Esophagus squamous epithelium (tissue), 5 donors: Measurements from ENCODE around the gene SLAIN1. TPM values are rescaled to one million over a fixed set of nuclear protein-coding genes. Genes with fewer than 3 reads are reported as not detected.

Experiments used
- DNase-seq: peaks from one replicate; lab custom pipeline; 2025; lab: John Stamatoyannopoulos, UW
- H3K27ac ChIP-seq, 4 donors: fragments of 200-600 bp; sonication (generic); one replicate each; pipeline ENCODE4 v1.5.1; 2016 to 2019; ENCODE audit warnings: mild to moderate bottlenecking in 1 of 4
- H3K27me3 ChIP-seq, 4 donors: fragments of 200-600 bp; sonication (generic); 1 replicate in 3 of 4; 2 replicates in 1 of 4; pipeline versions ENCODE4 v1.5.1 to v1.6.0; 2017 to 2021; ENCODE audit warnings: antibody characterized with exemption in 1 of 4
- H3K36me3 ChIP-seq, 3 donors: fragments of 200-600 bp; sonication (generic); one replicate each; pipeline ENCODE4 v1.5.1; 2016 to 2019
- H3K4me1 ChIP-seq, 3 donors: fragments of 200-600 bp; sonication (generic); one replicate each; pipeline ENCODE4 v1.5.1; 2017 to 2019
- H3K4me3 ChIP-seq, 4 donors: fragments of 200-600 bp; sonication (generic); 1 replicate in 3 of 4; 2 replicates in 1 of 4; pipeline ENCODE4 v1.5.1; 2016 to 2019; ENCODE audit warnings: mild to moderate bottlenecking in 2 of 4, moderate library complexity in 1 of 4
- H3K9me3 ChIP-seq, 3 donors: fragments of 200-600 bp; sonication (generic); one replicate each; pipeline ENCODE4 v1.5.1; 2016 to 2019
- CTCF ChIP-seq, 6 experiments: fragments of 450-650 bp in 4 of 6; fragments of 200-600 bp in 2 of 6; sonication (generic) in 2 of 6; IDR thresholded peaks; one replicate each; pipeline ENCODE4 v1.5.1; 2016 to 2019; ENCODE audit warnings: antibody characterized with exemption in 6 of 6, mild to moderate bottlenecking in 4 of 6, moderate library complexity in 4 of 6
- POLR2A ChIP-seq, 4 donors: fragments of 450-650 bp; IDR thresholded peaks; one replicate each; pipeline ENCODE4 v1.6.1; 2017; ENCODE audit warnings: antibody characterized with exemption in 4 of 4, mild to moderate bottlenecking in 4 of 4, moderate library complexity in 3 of 4
- WGBS, 2 donors: methylation state at CpG; one replicate each; pipeline ENCODE4 v1.1.5; 2018; 5-methylcytosine and 5-hydroxymethylcytosine counted together
- intact Hi-C: fragments of 100-400 bp; cut with DNase I; formaldehyde crosslinking; loops from one replicate; pipeline ENCODE4 v1.15.0; 2022
- total RNA-seq, 4 donors: library from RNA; depleted of rRNA; stranded (reverse); fragments of >200 nt; gene quantifications; one replicate each; pipeline ENCODE4 v1.1.0, GENCODE V29; 2016
- donor health status: DM: yes; HTN: yes; CAD: no.

Gene SLAIN1
- total RNA-seq, 4 donors from 2014 or later: 0.57 to 4.6 (median 3.1) TPM

- TF ChIP-seq POLR2A (IDR thresholded peaks at IDR 0.05) (no peak), CTCF (IDR thresholded peaks at IDR 0.05) (no peak)
- H3K9me3 ChIP-seq: no peaks in the 10 kb centered on the region
- no peaks in the 10 kb centered on the region for H3K4me1 ChIP-seq
- WGBS, 2 donors: 90 to 96% methylated on average over 1 of the region's 1 CpG
- no peak overlapping the region for H3K27ac ChIP-seq
- peaks cover 0 to 9% (median 0%) of the 10 kb centered on the region in 3 donors for H3K36me3 ChIP-seq
- intact Hi-C loops: no loop called here
- DNase-seq: no peak
- H3K4me3 ChIP-seq: no peak overlapping the region
- H3K27me3 ChIP-seq: no peaks in the 10 kb centered on the region
These were observed 44.1 kb downstream of the SLAIN1 start for GRCh38 chr13:77741597-77741972.

GRCh38 chr13:77742801-77743200 is 45.3 kb downstream of the SLAIN1 start:
- Histone ChIP-seq H3K27ac (no peak overlapping the region), H3K9me3 (no peaks in the 10 kb centered on the region), H3K4me1 (no peaks in the 10 kb centered on the region), H3K36me3 (peaks cover 0 to 9% (median 0%) of the 10 kb centered on the region in 3 donors), H3K4me3 (no peak overlapping the region), H3K27me3 (no peaks in the 10 kb centered on the region)
- DNase-seq: no peak
- intact Hi-C loops: no loop called here
- no peak for TF ChIP-seq CTCF (IDR thresholded peaks at IDR 0.05)
- no peak for TF ChIP-seq POLR2A (IDR thresholded peaks at IDR 0.05)
- 100% methylated on average over 2 of the region's 2 CpGs for WGBS, 2 donors

GRCh38 chr13:77745784-77746183 is 48.3 kb downstream of the SLAIN1 start:
- H3K36me3 ChIP-seq: peaks cover 0 to 9% (median 0%) of the 10 kb centered on the region in 3 donors
- H3K27me3 ChIP-seq: no peaks in the 10 kb centered on the region
- 68 to 74% methylated on average over 1 of the region's 1 CpG for WGBS, 2 donors
- no peak for DNase-seq
- H3K4me1 ChIP-seq: no peaks in the 10 kb centered on the region
- TF ChIP-seq CTCF (IDR thresholded peaks at IDR 0.05): no peak
- no peak for TF ChIP-seq POLR2A (IDR thresholded peaks at IDR 0.05)
- intact Hi-C loops: loop anchor here (5.0 kb wide), 1 partner anchor 253 kb away; no protein-coding TSS in a partner anchor
- H3K4me3 ChIP-seq: no peak overlapping the region
- H3K27ac ChIP-seq: no peak overlapping the region
- H3K9me3 ChIP-seq: no peaks in the 10 kb centered on the region

GRCh38 chr13:77749344-77749880 is 51.9 kb downstream of the SLAIN1 start:
- no peaks in the 10 kb centered on the region for H3K4me1 ChIP-seq
- H3K36me3 ChIP-seq: peaks cover 0 to 6% (median 0%) of the 10 kb centered on the region in 3 donors
- no peaks in the 10 kb centered on the region for H3K9me3 ChIP-seq
- DNase-seq: no peak
- TF ChIP-seq CTCF (IDR thresholded peaks at IDR 0.05) (no peak), POLR2A (IDR thresholded peaks at IDR 0.05) (no peak)
- H3K27me3 ChIP-seq: no peaks in the 10 kb centered on the region
- intact Hi-C loops: loop anchor here (5.0 kb wide), 1 partner anchor 257 kb away; no protein-coding TSS in a partner anchor
- H3K27ac ChIP-seq: no peak overlapping the region
- no peak overlapping the region for H3K4me3 ChIP-seq
- WGBS, 2 donors: 24 to 38% methylated on average over 2 of the region's 2 CpGs

- Histone ChIP-seq H3K27ac (no peak overlapping the region), H3K27me3 (no peaks in the 10 kb centered on the region), H3K4me1 (no peaks in the 10 kb centered on the region), H3K9me3 (no peaks in the 10 kb centered on the region), H3K36me3 (no peaks in the 10 kb centered on the region), H3K4me3 (no peak overlapping the region)
- peak; percentile 30 to 74 (median 60) for TF ChIP-seq CTCF (IDR thresholded peaks at IDR 0.05)
- TF ChIP-seq POLR2A (IDR thresholded peaks at IDR 0.05): no peak
- intact Hi-C loops: no loop called here
- no peak for DNase-seq
- whole genome bisulfite sequencing, 2 donors: 52 to 67% methylated on average over 4 to 5 of the region's 5 CpGs
These were observed 54.3 kb downstream of the SLAIN1 start for GRCh38 chr13:77751513-77752456.
